ENCODE data around the gene BBX. TPM values are rescaled to one million over a fixed set of nuclear protein-coding genes. Genes with fewer than 3 reads are reported as not detected.

Gene BBX
- total RNA-seq, 4 donors from 2014 or later = 24.2 to 68.7 (median 38.0) TPM

DNA sequence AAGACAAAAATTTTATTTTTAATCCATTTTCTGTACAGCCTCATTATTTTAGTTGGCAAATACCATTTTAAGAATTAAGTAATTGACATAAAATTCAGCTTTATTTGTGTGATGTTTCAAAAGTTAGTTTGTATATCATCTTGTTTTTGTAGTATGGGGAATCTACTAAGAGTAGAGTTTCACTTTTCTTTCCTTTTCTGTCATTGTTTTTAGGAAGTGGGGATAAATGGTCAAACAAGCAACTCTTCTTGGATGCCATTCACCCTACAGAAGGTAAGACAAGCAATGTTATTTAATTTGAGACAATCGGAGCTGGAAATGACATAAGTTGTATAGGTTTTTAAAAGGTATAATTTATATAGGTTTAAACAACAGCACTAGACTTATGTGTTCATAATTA lies 268.3 kb downstream of the BBX start:
- Histone ChIP-seq H3K27me3 (no peaks in the 10 kb centered on the region), H3K27ac (no peak overlapping the region), H3K9me3 (no peaks in the 10 kb centered on the region), H3K4me3 (no peak overlapping the region), H3K4me1 (no peaks in the 10 kb centered on the region), H3K36me3 (peaks cover 34% of the 10 kb centered on the region)
- no peak for DNase-seq (ENCODE audit: low spot score in 2 of 2)
- WGBS = 86% methylated on average over 1 of the region's 1 CpG
- no peak for TF ChIP-seq POLR2AphosphoS5 (IDR thresholded peaks at IDR 0.05)
- TF ChIP-seq EP300 (IDR thresholded peaks at IDR 0.05) = no peak
- TF ChIP-seq, protein P1, sequence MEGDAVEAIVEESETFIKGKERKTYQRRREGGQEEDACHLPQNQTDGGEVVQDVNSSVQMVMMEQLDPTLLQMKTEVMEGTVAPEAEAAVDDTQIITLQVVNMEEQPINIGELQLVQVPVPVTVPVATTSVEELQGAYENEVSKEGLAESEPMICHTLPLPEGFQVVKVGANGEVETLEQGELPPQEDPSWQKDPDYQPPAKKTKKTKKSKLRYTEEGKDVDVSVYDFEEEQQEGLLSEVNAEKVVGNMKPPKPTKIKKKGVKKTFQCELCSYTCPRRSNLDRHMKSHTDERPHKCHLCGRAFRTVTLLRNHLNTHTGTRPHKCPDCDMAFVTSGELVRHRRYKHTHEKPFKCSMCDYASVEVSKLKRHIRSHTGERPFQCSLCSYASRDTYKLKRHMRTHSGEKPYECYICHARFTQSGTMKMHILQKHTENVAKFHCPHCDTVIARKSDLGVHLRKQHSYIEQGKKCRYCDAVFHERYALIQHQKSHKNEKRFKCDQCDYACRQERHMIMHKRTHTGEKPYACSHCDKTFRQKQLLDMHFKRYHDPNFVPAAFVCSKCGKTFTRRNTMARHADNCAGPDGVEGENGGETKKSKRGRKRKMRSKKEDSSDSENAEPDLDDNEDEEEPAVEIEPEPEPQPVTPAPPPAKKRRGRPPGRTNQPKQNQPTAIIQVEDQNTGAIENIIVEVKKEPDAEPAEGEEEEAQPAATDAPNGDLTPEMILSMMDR (IDR thresholded peaks at IDR 0.05) = no peak
- no peak for TF ChIP-seq POLR2A (IDR thresholded peaks at IDR 0.05)

DNA sequence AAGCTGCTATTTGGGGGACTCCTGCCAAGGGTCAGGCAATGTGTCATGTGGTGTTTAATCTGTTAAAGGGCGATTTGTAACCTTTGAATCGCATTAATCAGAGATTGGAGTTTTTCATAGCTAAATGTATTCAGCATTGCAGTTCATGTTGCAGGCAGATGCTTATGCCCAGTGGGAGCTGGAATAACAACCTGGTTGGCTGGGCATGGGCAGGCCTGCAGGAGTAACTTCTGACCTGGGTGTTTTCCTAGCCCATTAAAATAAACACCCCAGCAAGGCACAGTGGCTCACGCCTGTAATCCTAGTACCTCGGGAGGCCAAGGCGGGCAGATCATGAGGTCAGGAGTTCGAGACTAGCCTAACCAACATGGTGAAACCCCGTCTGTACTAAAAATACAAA lies 268.7 kb downstream of the BBX start:
- DNase-seq (ENCODE audit: low spot score in 2 of 2) = no peak
- Histone ChIP-seq H3K4me1 (no peaks in the 10 kb centered on the region), H3K9me3 (no peaks in the 10 kb centered on the region), H3K4me3 (no peak overlapping the region), H3K27me3 (no peaks in the 10 kb centered on the region), H3K27ac (no peak overlapping the region), H3K36me3 (peaks cover 34% of the 10 kb centered on the region)
- TF ChIP-seq POLR2AphosphoS5 (IDR thresholded peaks at IDR 0.05) = no peak
- no peak for TF ChIP-seq EP300 (IDR thresholded peaks at IDR 0.05)
- no peak for TF ChIP-seq POLR2A (IDR thresholded peaks at IDR 0.05)
- TF ChIP-seq, protein P1 (IDR thresholded peaks at IDR 0.05) = no peak
- WGBS = 94% methylated on average over 7 of the region's 7 CpGs

DNA sequence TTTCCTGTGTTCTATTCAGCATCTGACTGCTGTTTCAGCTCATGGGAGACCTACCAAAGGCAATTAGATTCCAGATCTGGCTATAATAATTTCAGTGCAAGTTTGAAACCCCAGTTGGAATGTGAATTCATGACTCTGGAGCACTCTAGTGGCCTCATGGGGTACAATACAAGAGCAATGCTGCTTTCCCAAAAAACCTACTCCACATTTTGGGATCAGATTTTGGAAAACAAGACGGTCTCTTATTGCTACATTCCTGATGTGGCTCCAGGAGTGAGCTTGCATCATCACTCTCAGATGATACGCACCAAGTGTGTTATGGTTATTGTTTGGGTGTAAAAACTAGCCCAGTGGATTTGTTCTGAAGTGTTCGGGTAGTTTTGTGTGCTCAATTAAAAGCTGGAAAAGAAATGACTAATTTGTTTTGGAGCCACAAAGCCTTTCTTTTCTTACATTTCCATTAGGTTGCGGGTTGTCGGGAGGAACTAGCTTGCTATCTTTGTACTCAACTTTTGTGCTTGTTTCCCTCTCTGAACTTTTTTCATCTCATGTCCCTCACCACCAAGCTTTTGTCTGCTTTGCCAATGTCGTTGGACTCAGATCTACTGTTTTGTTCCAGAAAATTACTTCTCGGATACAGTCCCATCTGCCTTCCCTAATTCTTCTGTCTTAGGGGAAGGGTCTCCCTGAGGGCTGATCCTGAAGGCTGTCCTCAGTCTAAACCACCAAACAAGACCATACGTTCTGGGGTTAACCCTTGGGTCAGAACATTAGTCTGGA lies 272.1 kb downstream of the BBX start:
- TF ChIP-seq POLR2A (IDR thresholded peaks at IDR 0.05) (no peak), EP300 (IDR thresholded peaks at IDR 0.05) (no peak)
- TF ChIP-seq, protein P1 (IDR thresholded peaks at IDR 0.05) = no peak
- Histone ChIP-seq H3K36me3 (peaks cover 40% of the 10 kb centered on the region), H3K27ac (no peak overlapping the region), H3K4me1 (peaks cover 4% of the 10 kb centered on the region), H3K27me3 (no peaks in the 10 kb centered on the region), H3K4me3 (no peak overlapping the region), H3K9me3 (no peaks in the 10 kb centered on the region)
- WGBS = 64% methylated on average over 8 of the region's 8 CpGs
- DNase-seq (ENCODE audit: low spot score in 2 of 2) = no peak

DNA sequence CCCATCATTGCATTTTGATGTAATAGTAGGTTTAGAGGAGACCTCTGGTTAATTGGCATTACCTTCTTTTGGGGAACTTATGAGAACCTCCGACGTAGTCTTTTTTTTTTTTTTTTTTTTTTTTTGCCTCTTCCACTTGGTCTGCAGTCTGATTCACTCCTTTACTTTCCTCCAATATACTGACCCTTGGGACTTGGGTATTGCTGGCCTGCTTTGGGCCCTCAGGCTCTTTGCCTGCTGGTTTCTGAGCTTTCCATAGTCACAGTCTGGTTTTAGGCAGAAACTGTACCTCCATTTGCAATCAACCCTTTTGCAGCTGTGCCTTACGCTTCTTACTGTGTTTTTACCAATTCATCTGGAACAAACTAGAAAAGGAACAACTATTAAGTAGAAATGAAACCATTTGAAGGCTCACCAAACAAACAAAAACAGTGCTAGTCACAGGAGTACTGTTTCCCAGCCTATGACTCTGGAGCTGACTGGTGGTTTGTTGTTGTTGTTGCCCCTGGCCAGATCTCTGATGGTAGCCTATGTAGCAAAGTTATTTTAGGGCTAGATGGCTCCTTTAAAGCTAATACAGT lies 272.8 kb downstream of the BBX start:
- TF ChIP-seq, protein P1 (IDR thresholded peaks at IDR 0.05) = no peak
- TF ChIP-seq POLR2A (IDR thresholded peaks at IDR 0.05) (no peak), POLR2AphosphoS5 (IDR thresholded peaks at IDR 0.05) (no peak), EP300 (IDR thresholded peaks at IDR 0.05) (no peak)
- peaks cover 36% of the 10 kb centered on the region for H3K36me3 ChIP-seq
- no peaks in the 10 kb centered on the region for H3K9me3 ChIP-seq
- no peaks in the 10 kb centered on the region for H3K27me3 ChIP-seq
- 77% methylated on average over 3 of the region's 3 CpGs for WGBS
- H3K4me3 ChIP-seq = no peak overlapping the region
- no peak for DNase-seq (ENCODE audit: low spot score in 2 of 2)
- no peak overlapping the region for H3K27ac ChIP-seq
- peaks cover 4% of the 10 kb centered on the region for H3K4me1 ChIP-seq

DNA sequence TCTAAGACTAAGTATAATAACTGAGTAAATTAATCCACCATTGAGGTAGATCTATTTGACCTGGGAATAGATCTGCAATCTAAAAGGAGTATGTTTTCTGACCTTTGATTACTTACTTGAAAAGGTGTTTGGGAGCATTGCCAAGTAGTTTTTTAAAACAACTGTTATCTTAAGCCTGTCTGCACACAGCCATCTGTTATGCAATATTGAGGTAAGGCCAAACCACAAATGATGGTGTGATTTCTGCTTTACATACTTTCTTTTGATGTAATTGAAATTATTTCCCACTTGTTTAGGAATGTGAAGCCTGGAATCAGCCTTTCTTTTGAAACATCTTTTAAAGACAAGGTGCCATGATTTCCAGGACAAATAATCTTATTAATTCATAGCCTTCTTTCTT lies 274.0 kb downstream of the BBX start:
- peaks cover 37% of the 10 kb centered on the region for H3K36me3 ChIP-seq
- no peak for DNase-seq (ENCODE audit: low spot score in 2 of 2)
- no peaks in the 10 kb centered on the region for H3K27me3 ChIP-seq
- TF ChIP-seq, protein P1 (IDR thresholded peaks at IDR 0.05) = no peak
- TF ChIP-seq POLR2AphosphoS5 (IDR thresholded peaks at IDR 0.05) (no peak), POLR2A (IDR thresholded peaks at IDR 0.05) (no peak), EP300 (IDR thresholded peaks at IDR 0.05) (no peak)
- no peak overlapping the region for H3K4me3 ChIP-seq
- no peak overlapping the region for H3K27ac ChIP-seq
- peaks cover 4% of the 10 kb centered on the region for H3K4me1 ChIP-seq
- H3K9me3 ChIP-seq = no peaks in the 10 kb centered on the region
